ENCODE results near the gene TMEM178A.

Gene TMEM178A

DNA sequence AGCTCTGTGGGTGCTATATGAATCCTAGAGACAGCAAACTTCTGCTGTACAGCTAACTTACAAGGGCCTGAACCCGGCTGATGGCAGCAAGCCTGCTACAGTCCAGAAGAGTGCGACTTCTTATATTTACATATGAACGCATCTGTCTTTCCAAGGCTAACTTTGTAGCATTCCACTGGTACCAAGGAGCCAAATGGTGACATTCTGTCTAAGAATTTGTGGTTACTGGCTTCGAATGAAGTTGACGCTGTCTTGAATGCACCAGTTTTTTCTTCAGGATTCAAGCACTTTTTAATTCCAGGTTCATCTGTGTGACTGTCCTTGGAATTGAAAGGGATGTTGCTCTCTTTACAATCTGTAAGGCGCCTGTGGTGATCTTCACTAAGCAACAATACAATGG is 70.9 kb downstream of the TMEM178A start:
- Histone ChIP-seq H3K36me3 (ENCODE audit: insufficient read depth, low read length) (peaks cover 65% of the 10 kb centered on the region), H3K9me3 (ENCODE audit: insufficient read depth, low read length, severe bottlenecking) (no peaks in the 10 kb centered on the region), H2AFZ (ENCODE audit: low read depth, low read length) (no peak overlapping the region), H3K27ac (ENCODE audit: low read length) (no peak overlapping the region), H3K4me1 (ENCODE audit: insufficient read depth, low read length) (no peaks in the 10 kb centered on the region), H3K79me2 (ENCODE audit: insufficient read depth, low read length) (no peaks in the 10 kb centered on the region), H3K27me3 (ENCODE audit: insufficient read depth, low read length, poor library complexity) (no peaks in the 10 kb centered on the region), H3K4me2 (ENCODE audit: insufficient read depth, low read length) (no peak overlapping the region), H3K4me3 (ENCODE audit: low read depth in 1 of 2, low read length in 2 of 2) (no peak overlapping the region), H4K20me1 (ENCODE audit: insufficient read depth, low read length) (no peaks in the 10 kb centered on the region), H3K9ac (ENCODE audit: low read depth, low read length) (no peak overlapping the region)
- no peak for TF ChIP-seq EZH2 (IDR thresholded peaks at IDR 0.05; ENCODE audit: borderline replicate concordance, low read depth, low read length, severe bottlenecking)
- TF ChIP-seq, protein P1, sequence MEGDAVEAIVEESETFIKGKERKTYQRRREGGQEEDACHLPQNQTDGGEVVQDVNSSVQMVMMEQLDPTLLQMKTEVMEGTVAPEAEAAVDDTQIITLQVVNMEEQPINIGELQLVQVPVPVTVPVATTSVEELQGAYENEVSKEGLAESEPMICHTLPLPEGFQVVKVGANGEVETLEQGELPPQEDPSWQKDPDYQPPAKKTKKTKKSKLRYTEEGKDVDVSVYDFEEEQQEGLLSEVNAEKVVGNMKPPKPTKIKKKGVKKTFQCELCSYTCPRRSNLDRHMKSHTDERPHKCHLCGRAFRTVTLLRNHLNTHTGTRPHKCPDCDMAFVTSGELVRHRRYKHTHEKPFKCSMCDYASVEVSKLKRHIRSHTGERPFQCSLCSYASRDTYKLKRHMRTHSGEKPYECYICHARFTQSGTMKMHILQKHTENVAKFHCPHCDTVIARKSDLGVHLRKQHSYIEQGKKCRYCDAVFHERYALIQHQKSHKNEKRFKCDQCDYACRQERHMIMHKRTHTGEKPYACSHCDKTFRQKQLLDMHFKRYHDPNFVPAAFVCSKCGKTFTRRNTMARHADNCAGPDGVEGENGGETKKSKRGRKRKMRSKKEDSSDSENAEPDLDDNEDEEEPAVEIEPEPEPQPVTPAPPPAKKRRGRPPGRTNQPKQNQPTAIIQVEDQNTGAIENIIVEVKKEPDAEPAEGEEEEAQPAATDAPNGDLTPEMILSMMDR (IDR thresholded peaks at IDR 0.05; ENCODE audit: borderline replicate concordance, extremely low read depth, low read length, poor library complexity, severe bottlenecking), result no peak
- ATAC-seq (ENCODE audit: insufficient read depth, low read depth) (no peak), DNase-seq (no peak)

DNA sequence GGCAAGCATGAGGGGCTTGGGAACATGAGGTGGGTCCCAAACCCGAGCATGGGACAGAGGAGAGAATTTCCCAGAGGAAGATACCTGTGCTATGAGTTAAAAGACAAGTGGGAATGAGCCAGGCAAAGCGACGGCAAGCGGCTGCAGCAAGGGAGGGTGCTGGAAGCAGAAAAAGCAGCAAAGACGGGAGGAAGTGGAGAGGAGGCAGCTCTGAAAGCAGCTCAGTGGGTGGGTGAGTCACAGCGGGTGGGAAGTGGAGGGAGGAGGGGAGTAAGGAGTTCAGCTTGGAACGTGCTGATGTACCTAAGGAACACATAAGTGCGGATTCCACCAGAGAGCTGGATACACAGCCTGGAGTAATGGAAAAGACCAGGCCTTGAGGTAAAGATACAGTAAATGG is 71.9 kb downstream of the TMEM178A start:
- Histone ChIP-seq H3K4me1 (ENCODE audit: insufficient read depth, low read length) (no peaks in the 10 kb centered on the region), H3K36me3 (ENCODE audit: insufficient read depth, low read length) (peaks cover 75% of the 10 kb centered on the region), H3K4me3 (ENCODE audit: low read depth in 1 of 2, low read length in 2 of 2) (no peak overlapping the region), H3K27me3 (ENCODE audit: insufficient read depth, low read length, poor library complexity) (no peaks in the 10 kb centered on the region), H3K4me2 (ENCODE audit: insufficient read depth, low read length) (no peak overlapping the region), H3K79me2 (ENCODE audit: insufficient read depth, low read length) (no peaks in the 10 kb centered on the region), H3K9ac (ENCODE audit: low read depth, low read length) (no peak overlapping the region), H3K27ac (ENCODE audit: low read length) (no peak overlapping the region), H2AFZ (ENCODE audit: low read depth, low read length) (no peak overlapping the region), H3K9me3 (ENCODE audit: insufficient read depth, low read length, severe bottlenecking) (no peaks in the 10 kb centered on the region), H4K20me1 (ENCODE audit: insufficient read depth, low read length) (no peaks in the 10 kb centered on the region)
- ATAC-seq (ENCODE audit: insufficient read depth, low read depth) (no peak), DNase-seq (no peak)
- TF ChIP-seq EZH2 (IDR thresholded peaks at IDR 0.05; ENCODE audit: borderline replicate concordance, low read depth, low read length, severe bottlenecking), result no peak
- TF ChIP-seq, protein P1 (IDR thresholded peaks at IDR 0.05; ENCODE audit: borderline replicate concordance, extremely low read depth, low read length, poor library complexity, severe bottlenecking), result no peak

- Histone ChIP-seq H3K36me3 (ENCODE audit: insufficient read depth, low read length) (peaks cover 80% of the 10 kb centered on the region), H3K4me1 (ENCODE audit: insufficient read depth, low read length) (no peaks in the 10 kb centered on the region), H3K9me3 (ENCODE audit: insufficient read depth, low read length, severe bottlenecking) (no peaks in the 10 kb centered on the region), H3K27ac (ENCODE audit: low read length) (no peak overlapping the region), H3K4me3 (ENCODE audit: low read depth in 1 of 2, low read length in 2 of 2) (no peak overlapping the region), H3K79me2 (ENCODE audit: insufficient read depth, low read length) (no peaks in the 10 kb centered on the region), H3K27me3 (ENCODE audit: insufficient read depth, low read length, poor library complexity) (no peaks in the 10 kb centered on the region), H3K9ac (ENCODE audit: low read depth, low read length) (no peak overlapping the region), H2AFZ (ENCODE audit: low read depth, low read length) (no peak overlapping the region), H4K20me1 (ENCODE audit: insufficient read depth, low read length) (no peaks in the 10 kb centered on the region), H3K4me2 (ENCODE audit: insufficient read depth, low read length) (no peak overlapping the region)
- TF ChIP-seq EZH2 (IDR thresholded peaks at IDR 0.05; ENCODE audit: borderline replicate concordance, low read depth, low read length, severe bottlenecking), result no peak
- TF ChIP-seq, protein P1 (IDR thresholded peaks at IDR 0.05; ENCODE audit: borderline replicate concordance, extremely low read depth, low read length, poor library complexity, severe bottlenecking), result no peak
- DNase-seq (no peak), ATAC-seq (ENCODE audit: insufficient read depth, low read depth) (no peak)
These were observed 73.2 kb downstream of the TMEM178A start for GRCh38 chr2:39738936-39739335.

GRCh38 chr2:39739386-39739785 is 73.7 kb downstream of the TMEM178A start:
- TF ChIP-seq, protein P1 (IDR thresholded peaks at IDR 0.05; ENCODE audit: borderline replicate concordance, extremely low read depth, low read length, poor library complexity, severe bottlenecking), result no peak
- no peak for TF ChIP-seq EZH2 (IDR thresholded peaks at IDR 0.05; ENCODE audit: borderline replicate concordance, low read depth, low read length, severe bottlenecking)
- no peak overlapping the region for H3K9ac ChIP-seq (ENCODE audit: low read depth, low read length)
- H4K20me1 ChIP-seq (ENCODE audit: insufficient read depth, low read length), result no peaks in the 10 kb centered on the region
- no peaks in the 10 kb centered on the region for H3K27me3 ChIP-seq (ENCODE audit: insufficient read depth, low read length, poor library complexity)
- H3K4me2 ChIP-seq (ENCODE audit: insufficient read depth, low read length), result no peak overlapping the region
- peaks cover 76% of the 10 kb centered on the region for H3K36me3 ChIP-seq (ENCODE audit: insufficient read depth, low read length)
- H3K27ac ChIP-seq (ENCODE audit: low read length), result no peak overlapping the region
- no peak overlapping the region for H3K4me3 ChIP-seq (ENCODE audit: low read depth in 1 of 2, low read length in 2 of 2)
- no peaks in the 10 kb centered on the region for H3K79me2 ChIP-seq (ENCODE audit: insufficient read depth, low read length)
- no peaks in the 10 kb centered on the region for H3K9me3 ChIP-seq (ENCODE audit: insufficient read depth, low read length, severe bottlenecking)
- no peaks in the 10 kb centered on the region for H3K4me1 ChIP-seq (ENCODE audit: insufficient read depth, low read length)
- H2AFZ ChIP-seq (ENCODE audit: low read depth, low read length), result no peak overlapping the region
- ATAC-seq (ENCODE audit: insufficient read depth, low read depth) (no peak), DNase-seq (no peak)
